B cell (primary cell): ENCODE measurements around the gene OSM. TPM values are rescaled to one million over a fixed set of nuclear protein-coding genes. Genes with fewer than 3 reads are reported as not detected.

Source experiments
- ATAC-seq: fragments of 200-7000 bp; cut with Tn5 transposase; one replicate; pipeline ENCODE4 v1.10.0; 2021; ENCODE audit warnings: low read depth, mild to moderate bottlenecking, moderate number of reproducible peaks, moderate library complexity
- CTCF ChIA-PET: fragments of 350-600 bp; sonication (Branson Sonifier 250); formaldehyde crosslinking; loops from one replicate; lab custom pipeline; 2021; ENCODE audit warnings: antibody characterized with exemption, inconsistent platforms; lab: Charles Lee
- POLR2A ChIA-PET: fragments of 350-600 bp; sonication (Branson Sonifier 250); formaldehyde crosslinking; loops from one replicate; lab custom pipeline; 2021; ENCODE audit warnings: antibody characterized with exemption; lab: Charles Lee
- DNase-seq: peaks from one replicate; pipeline ENCODE4 v3.0.0; 2013
- H2AFZ ChIP-seq: 2 replicates; pipeline ENCODE4 v1.6.1; 2012; ENCODE audit warnings: mild to moderate bottlenecking, low read depth, low read length; ENCODE audit not compliant: insufficient read depth, poor library complexity, severe bottlenecking
- H3K27ac ChIP-seq, 2 donors: 1 replicate in 1 of 2; 2 replicates in 1 of 2; pipeline ENCODE4 v1.5.1; 2012 to 2013; ENCODE audit warnings: low read length in 2 of 2, mild to moderate bottlenecking in 2 of 2, moderate library complexity in 1 of 2
- H3K27me3 ChIP-seq, 4 experiments: fragments of 200-600 bp in 1 of 4; sonication (generic) in 1 of 4; replicated peaks in 1 of 4; 1 replicate in 2 of 4; 2 replicates in 2 of 4; pipeline versions ENCODE4 v1.6.1 to v1.7.0; 2013 to 2016; ENCODE audit warnings: low read length in 3 of 4, mild to moderate bottlenecking in 2 of 4, mixed read lengths in 1 of 4, moderate library complexity in 1 of 4; ENCODE audit not compliant: insufficient read depth in 4 of 4, control insufficient read depth in 3 of 4; ENCODE audit errors: control extremely low read depth in 1 of 4
- H3K36me3 ChIP-seq, 2 experiments: replicated peaks in 1 of 2; 1 replicate in 1 of 2; 2 replicates in 1 of 2; pipeline versions ENCODE4 v1.6.1 to v1.7.1; 2013; ENCODE audit warnings: low read length in 1 of 2; ENCODE audit not compliant: insufficient read depth in 2 of 2, control insufficient read depth in 1 of 2; ENCODE audit errors: control extremely low read depth in 1 of 2, extremely low read depth in 1 of 2
- H3K4me1 ChIP-seq, 2 donors: fragments of 200-600 bp in 1 of 2; sonication (generic) in 1 of 2; 1 replicate in 1 of 2; 2 replicates in 1 of 2; pipeline versions ENCODE4 v1.5.1 to v1.6.1; 2013 to 2017; ENCODE audit warnings: low read length in 2 of 2; ENCODE audit not compliant: control insufficient read depth in 2 of 2, insufficient read depth in 2 of 2
- H3K4me2 ChIP-seq: replicated peaks from 2 replicates; pipeline ENCODE3; 2012; ENCODE audit warnings: mild to moderate bottlenecking, low read depth, low read length; ENCODE audit not compliant: poor library complexity, severe bottlenecking
- H3K4me3 ChIP-seq, 5 experiments: fragments of 200-600 bp in 1 of 5; sonication (generic) in 1 of 5; 1 replicate in 3 of 5; 2 replicates in 2 of 5; pipeline versions ENCODE4 v1.5.1 to v1.7.0; 2011 to 2016; ENCODE audit warnings: low read length in 4 of 5, mild to moderate bottlenecking in 4 of 5, low read depth in 2 of 5, control low read depth in 1 of 5, moderate library complexity in 1 of 5; ENCODE audit not compliant: insufficient read depth in 1 of 5; ENCODE audit errors: control extremely low read depth in 1 of 5, extremely low read depth in 1 of 5
- H3K79me2 ChIP-seq: fragments of 200-600 bp; sonication (generic); one replicate; pipeline ENCODE4 v1.6.0; 2016; ENCODE audit warnings: low read length; ENCODE audit not compliant: control insufficient read depth, insufficient read depth
- H3K9ac ChIP-seq: fragments of 200-600 bp; sonication (generic); 2 replicates; pipeline ENCODE4 v1.6.1; 2017; ENCODE audit warnings: mild to moderate bottlenecking, low read length, moderate library complexity
- H3K9me3 ChIP-seq, 3 donors: one replicate each; pipeline versions ENCODE4 v1.6.1 to v1.7.1; 2013; ENCODE audit warnings: low read length in 2 of 3; ENCODE audit not compliant: control insufficient read depth in 2 of 3, insufficient read depth in 1 of 3; ENCODE audit errors: control extremely low read depth in 1 of 3
- H4K20me1 ChIP-seq: 2 replicates; pipeline ENCODE4 v1.6.0; 2012; ENCODE audit warnings: mild to moderate bottlenecking, low read length; ENCODE audit not compliant: insufficient read depth, control insufficient read depth, poor library complexity, severe bottlenecking
- H3K27ac Mint-ChIP-seq: one replicate; pipeline ENCODE4 v1.8.0; 2021; ENCODE audit warnings: mixed read lengths
- H3K27me3 Mint-ChIP-seq: one replicate; pipeline ENCODE4 v1.8.0; 2021; ENCODE audit warnings: mixed read lengths
- H3K4me1 Mint-ChIP-seq: one replicate; pipeline ENCODE4 v1.8.0; 2021; ENCODE audit warnings: mixed read lengths
- H3K4me3 Mint-ChIP-seq: one replicate; pipeline ENCODE4 v1.8.0; 2021; ENCODE audit warnings: mixed read lengths
- H3K9me3 Mint-ChIP-seq: one replicate; pipeline ENCODE4 v1.8.0; 2022; ENCODE audit warnings: mixed read lengths; ENCODE audit not compliant: insufficient read depth
- EZH2 ChIP-seq: IDR thresholded peaks from 2 replicates; pipeline ENCODE4 v1.6.1; 2012; ENCODE audit warnings: borderline replicate concordance, low read depth, mild to moderate bottlenecking, moderate library complexity, low read length; ENCODE audit not compliant: insufficient read depth, poor library complexity, severe bottlenecking
- WGBS: methylation state at CpG from one replicate; pipeline ENCODE4 v1.1.5; 2013; ENCODE audit warnings: missing lambda C conversion rate; ENCODE audit not compliant: insufficient coverage; 5-methylcytosine and 5-hydroxymethylcytosine counted together
- intact Hi-C: fragments of 100-400 bp; cut with micrococcal nuclease; formaldehyde crosslinking; loops from one replicate; pipeline ENCODE4 v1.10.0; 2022
- polyA plus RNA-seq: library from polyadenylated mRNA; depleted of rRNA; stranded (reverse); fragments of >200 nt; gene quantifications from 2 replicates; pipeline ENCODE4 v1.2.3, GENCODE V29; 2012
- total RNA-seq, 2 donors: library from RNA; stranded (reverse); fragments of 120-200 nt in 1 of 2; gene quantifications; 1 replicate in 1 of 2; 2 replicates in 1 of 2; pipeline versions ENCODE4 v1.2.3 to v1.2.4, GENCODE V29; 2013 to 2022
- TF ChIP-seq, protein P1 (sequence below): fragments of 200-600 bp; IDR thresholded peaks from one replicate; pipeline ENCODE4 v1.8.0; 2022; ENCODE audit warnings: antibody characterized with exemption, mild to moderate bottlenecking

The OSM gene
- total and polyA plus RNA-seq, 2 donors (not counting 1 experiment from before 2014, with no cell fraction given): 1.8 to 12.5 TPM

DNA sequence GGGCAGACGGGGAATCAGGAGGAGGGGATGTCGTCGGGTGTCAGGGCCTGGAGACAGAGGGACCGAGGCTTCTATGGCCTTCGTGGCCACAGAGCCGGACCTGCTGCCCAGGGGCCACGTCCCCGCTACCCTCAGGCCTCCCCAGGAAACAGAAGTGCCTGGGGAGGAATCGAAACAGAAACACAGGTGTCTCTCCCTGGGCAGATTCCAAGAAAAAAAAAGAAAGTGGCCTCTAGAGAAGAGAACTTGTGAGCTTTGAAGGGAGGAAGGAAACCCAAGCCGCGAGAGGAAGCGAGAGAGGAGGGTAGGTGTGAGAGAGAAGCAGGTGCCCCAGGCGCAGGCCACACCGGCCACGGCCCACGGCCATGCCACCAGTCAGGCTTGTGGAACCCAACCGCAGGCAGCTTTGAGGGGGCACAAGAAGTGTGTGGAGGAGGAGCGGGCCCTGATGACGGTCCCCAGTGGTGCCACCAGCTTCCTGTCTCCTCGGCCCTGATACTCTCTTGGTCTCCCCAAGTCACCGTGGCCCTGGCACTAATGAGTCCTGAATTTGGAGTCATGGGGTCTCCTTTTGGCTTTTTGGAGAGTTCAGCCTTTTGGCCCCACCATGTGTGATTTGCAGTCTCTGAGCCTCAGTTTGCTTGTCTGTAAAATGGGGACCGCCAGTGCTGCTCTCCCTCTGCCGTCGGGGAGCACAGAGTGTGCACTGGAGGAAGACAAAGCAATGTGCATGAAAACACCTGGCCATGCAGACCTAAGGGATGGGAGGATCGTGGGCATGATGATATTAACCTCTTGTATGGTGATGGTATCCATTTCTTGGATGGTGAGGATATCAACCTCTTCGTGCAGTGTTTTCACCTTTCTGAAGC lies 45.3 kb downstream of the OSM start:
- peak overlapping the region; percentile 58 for H3K4me2 ChIP-seq
- DNase-seq (peak; percentile 63), ATAC-seq (peak; percentile 39)
- H2AFZ ChIP-seq: peak overlapping the region; percentile 44
- no peak overlapping the region for H3K27ac Mint-ChIP-seq
- intact Hi-C loops: no loop called here
- no peaks in the 10 kb centered on the region for H4K20me1 ChIP-seq
- ChIA-PET CTCF (no interaction called here), POLR2A (no interaction called here)
- H3K9ac ChIP-seq: peak overlapping the region; percentile 19
- no peaks in the 10 kb centered on the region for H3K36me3 ChIP-seq
- peak overlapping the region; percentile 34 to 41 for H3K27ac ChIP-seq
- peak overlapping the region; percentile 24 for H3K4me3 Mint-ChIP-seq
- H3K27me3 ChIP-seq: no peaks in the 10 kb centered on the region
- peaks cover 0 to 4% (median 0%) of the 10 kb centered on the region in 3 donors for H3K9me3 ChIP-seq
- peaks cover 26 to 42% of the 10 kb centered on the region in 2 donors for H3K4me1 ChIP-seq
- 7% methylated on average over 22 of the region's 26 CpGs for WGBS
- TF ChIP-seq, protein P1, sequence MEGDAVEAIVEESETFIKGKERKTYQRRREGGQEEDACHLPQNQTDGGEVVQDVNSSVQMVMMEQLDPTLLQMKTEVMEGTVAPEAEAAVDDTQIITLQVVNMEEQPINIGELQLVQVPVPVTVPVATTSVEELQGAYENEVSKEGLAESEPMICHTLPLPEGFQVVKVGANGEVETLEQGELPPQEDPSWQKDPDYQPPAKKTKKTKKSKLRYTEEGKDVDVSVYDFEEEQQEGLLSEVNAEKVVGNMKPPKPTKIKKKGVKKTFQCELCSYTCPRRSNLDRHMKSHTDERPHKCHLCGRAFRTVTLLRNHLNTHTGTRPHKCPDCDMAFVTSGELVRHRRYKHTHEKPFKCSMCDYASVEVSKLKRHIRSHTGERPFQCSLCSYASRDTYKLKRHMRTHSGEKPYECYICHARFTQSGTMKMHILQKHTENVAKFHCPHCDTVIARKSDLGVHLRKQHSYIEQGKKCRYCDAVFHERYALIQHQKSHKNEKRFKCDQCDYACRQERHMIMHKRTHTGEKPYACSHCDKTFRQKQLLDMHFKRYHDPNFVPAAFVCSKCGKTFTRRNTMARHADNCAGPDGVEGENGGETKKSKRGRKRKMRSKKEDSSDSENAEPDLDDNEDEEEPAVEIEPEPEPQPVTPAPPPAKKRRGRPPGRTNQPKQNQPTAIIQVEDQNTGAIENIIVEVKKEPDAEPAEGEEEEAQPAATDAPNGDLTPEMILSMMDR: no peak
- TF ChIP-seq EZH2: no peak
- H3K4me3 ChIP-seq: peak overlapping the region in 1 of 5 experiments; percentile 19
- H3K27me3 Mint-ChIP-seq: peaks cover 13% of the 10 kb centered on the region
- no peaks in the 10 kb centered on the region for H3K79me2 ChIP-seq
- H3K9me3 Mint-ChIP-seq: no peaks in the 10 kb centered on the region
- peaks cover 21% of the 10 kb centered on the region for H3K4me1 Mint-ChIP-seq

DNA sequence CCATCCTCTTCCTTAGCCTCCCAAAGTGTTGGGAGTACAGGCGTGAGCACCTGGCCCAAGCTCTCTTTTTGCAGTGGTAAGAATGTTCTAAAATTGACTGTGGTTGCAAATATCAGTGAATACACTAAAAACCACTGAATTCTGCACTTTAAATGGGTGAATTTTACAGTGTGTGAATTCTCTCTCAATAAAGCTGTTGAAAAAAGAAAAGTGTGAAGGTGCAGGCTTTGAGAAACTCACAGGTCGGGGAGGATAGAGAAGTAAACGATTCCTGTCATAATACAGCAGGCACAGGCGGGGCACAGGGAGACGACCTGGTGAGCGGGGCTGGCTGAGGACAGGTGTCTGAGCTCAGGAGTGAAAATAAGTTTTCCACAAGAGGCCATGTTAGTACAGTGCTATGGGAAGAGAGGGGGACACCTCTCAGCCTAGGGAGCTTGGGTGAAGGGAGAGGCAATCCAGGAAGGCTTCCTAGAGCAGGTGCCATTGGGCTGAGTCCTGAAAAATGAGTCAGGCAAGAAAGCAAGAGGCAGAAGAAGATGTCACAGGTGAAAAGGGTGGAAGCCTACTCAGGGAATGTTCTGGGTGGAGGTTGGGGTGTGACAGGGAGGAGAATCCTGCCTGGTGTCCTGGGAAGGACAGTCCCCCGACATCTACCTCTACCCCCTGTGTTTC lies 46.2 kb downstream of the OSM start:
- POLR2A ChIA-PET: no interaction called here
- Histone ChIP-seq H2AFZ (no peak overlapping the region), H3K36me3 (no peaks in the 10 kb centered on the region), H3K27me3 (no peaks in the 10 kb centered on the region), H4K20me1 (no peaks in the 10 kb centered on the region), H3K4me1 (peaks cover 26 to 42% of the 10 kb centered on the region in 2 donors), H3K9ac (peak overlapping the region; percentile 19), H3K27ac (peak overlapping the region; percentile 34 to 41), H3K4me2 (peak overlapping the region; percentile 58), H3K79me2 (no peaks in the 10 kb centered on the region), H3K4me3 (no peak overlapping the region), H3K9me3 (peaks cover 0 to 4% (median 0%) of the 10 kb centered on the region in 3 donors)
- ATAC-seq (no peak), DNase-seq (no peak)
- Mint-ChIP-seq H3K4me1 (peaks cover 21% of the 10 kb centered on the region), H3K9me3 (no peaks in the 10 kb centered on the region), H3K27ac (no peak overlapping the region), H3K4me3 (peak overlapping the region; percentile 35), H3K27me3 (peaks cover 19% of the 10 kb centered on the region)
- intact Hi-C loops: no loop called here
- 54% methylated on average over 5 of the region's 7 CpGs for WGBS
- CTCF ChIA-PET: no interaction called here
- no peak for TF ChIP-seq EZH2
- TF ChIP-seq, protein P1: no peak
